Hematopoietic multipotent progenitor cell treated with erythropoietin and hydrocortisone succinate and interleukin-3 and kit ligand, for 6 days (in vitro differentiated cells): ENCODE data around the gene TNFAIP2.
A peak's percentile ranks its signal among the peaks of the same experiment; 100 is the strongest.
"Not testable (repeated sequence)": the region's sequence is repeated elsewhere in the genome, so short reads cannot be mapped to it uniquely, and the experiment has no call there.

Experiments
- DNase-seq: peaks from one replicate; pipeline ENCODE4 v3.0.0-alpha.2; 2015

TNFAIP2 gene

GRCh38 chr14:103135333-103136260 is 12.3 kb downstream of the TNFAIP2 start:
- DNase-seq, result no peak

DNA sequence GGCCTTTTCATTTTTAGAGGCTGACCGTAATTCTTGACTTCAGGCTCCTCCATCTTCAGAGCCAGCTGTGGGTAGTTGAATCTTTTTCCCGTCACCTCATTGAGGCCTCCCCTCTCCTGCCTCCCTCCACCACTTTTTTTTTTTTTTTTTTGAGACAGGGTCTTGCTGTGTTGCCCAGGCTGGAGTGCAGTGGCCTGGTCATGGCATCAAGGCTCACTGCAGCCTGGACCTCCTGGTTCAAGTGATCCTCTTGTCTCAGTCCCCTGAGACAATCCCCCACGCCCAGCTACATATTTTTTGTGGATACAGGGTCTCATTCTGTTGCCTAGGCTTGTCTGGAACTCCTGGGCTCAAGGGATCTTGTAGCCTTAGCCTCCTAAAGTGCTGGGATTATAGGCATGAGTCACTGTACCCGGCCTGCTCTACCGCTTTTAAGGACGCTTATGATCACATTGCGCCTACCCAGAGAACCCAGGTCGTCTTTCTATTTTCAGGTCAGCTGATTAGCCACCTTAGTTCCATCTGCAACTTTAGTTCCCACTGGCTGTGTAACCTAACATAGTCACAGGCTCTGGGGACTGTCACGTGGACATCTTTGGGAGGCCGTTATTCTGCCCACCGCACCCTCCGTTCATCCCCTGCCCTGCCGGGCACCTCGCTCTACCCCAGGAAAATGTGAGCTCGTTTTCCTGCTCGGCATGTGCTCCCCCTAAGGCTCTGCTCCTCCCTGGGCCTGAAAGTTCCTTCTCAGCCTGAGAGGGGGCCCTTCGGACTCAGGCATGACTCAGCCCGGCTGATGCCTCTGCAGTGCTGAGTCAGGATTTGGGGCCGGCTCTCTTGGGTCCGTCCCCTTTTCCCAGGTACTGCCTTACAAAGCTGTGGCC is 13.4 kb downstream of the TNFAIP2 start:
- peak; percentile 56 for DNase-seq

- no peak for DNase-seq
Measured at GRCh38 chr14:103137689-103138300, 14.5 kb downstream of the TNFAIP2 start.

DNA sequence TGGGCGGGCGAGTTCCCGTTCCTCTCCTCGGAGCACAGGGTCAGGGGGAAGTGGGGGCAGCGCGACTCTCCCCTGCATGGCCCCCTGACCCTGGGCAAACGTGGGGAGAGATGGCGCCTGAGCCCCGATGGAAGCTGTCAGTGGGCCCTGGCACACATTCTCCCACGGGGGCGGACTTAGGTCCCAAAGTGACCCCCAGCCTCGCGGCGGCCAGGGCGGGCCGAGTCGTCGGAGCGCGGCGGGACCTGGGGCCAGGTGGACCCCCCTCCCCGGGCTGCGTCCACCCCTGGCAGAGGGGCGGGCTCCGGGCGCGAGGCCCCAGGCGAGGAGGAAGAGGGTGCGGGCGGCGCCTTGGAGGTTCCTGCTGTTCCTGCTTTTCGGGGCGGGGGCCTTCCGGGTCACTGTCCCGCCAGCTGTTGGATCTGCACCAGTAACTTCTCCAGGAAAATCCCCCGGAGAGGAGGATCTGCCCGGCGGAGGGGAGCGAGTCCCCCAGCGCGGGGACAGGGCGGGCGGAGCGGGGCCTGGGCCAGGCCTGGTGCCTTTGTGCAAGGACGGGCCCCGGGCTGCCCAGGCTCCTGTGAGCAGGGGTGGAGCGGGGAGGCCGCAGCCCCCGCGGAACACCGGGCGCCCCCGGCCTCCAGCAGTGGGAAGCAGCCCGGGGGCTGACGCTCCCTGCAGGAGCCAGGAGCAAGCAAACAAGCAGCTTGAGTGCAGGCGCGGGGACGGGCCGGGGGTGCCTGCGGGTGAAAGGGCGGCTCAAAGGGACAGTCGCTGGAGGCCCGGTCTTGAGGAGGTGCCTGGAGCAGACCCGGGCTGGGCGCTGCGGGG is 15.3 kb downstream of the TNFAIP2 start:
- no peak for DNase-seq

DNA sequence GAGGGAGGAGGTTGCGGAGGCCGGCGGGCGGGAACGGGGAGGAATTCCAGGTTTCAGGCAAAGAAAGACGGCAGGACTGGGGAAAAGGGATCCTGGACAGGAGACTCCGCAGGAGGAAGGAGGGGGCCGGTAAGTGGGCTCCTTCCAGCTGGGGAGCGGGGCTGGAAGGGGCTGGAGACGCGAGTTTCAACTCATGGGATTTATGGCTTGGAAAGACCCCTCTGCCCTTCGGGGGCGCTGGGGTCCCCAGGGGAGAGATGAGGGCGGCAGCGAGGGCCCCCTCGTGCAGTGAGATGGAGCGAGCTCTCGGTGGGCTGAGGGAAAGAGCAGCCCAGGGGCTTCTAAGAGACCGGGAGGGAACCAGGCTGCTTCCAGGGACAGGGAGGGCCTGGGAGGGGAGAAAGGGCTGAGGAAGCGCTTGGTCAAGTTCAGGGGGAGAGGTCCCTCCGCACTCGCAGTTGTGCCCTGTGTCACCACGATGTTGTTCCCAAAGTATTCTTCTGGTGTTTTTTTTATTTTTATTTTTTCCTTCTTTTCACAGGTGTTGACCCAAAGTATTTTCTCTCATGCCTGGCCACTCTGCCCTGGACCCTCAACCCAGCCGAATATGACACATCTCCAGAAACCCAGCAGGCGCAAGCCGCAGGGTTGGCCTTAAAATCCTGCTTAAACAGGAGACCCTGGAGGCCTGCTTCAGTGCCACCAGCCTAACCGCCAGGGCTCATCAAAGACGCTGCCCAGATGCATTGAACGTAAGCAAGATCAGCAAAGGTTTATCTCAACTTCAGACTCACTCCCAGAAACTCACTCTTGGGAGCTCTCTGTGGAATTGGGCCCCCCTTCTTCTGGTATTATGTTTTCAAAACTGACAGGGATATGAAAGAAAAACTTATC is 16.1 kb downstream of the TNFAIP2 start:
- no peak for DNase-seq

GRCh38 chr14:103140316-103141109 is 17.3 kb downstream of the TNFAIP2 start:
- no peak for DNase-seq

GRCh38 chr14:103141117-103141796 is 18.0 kb downstream of the TNFAIP2 start:
- DNase-seq, result peak; percentile 71

DNA sequence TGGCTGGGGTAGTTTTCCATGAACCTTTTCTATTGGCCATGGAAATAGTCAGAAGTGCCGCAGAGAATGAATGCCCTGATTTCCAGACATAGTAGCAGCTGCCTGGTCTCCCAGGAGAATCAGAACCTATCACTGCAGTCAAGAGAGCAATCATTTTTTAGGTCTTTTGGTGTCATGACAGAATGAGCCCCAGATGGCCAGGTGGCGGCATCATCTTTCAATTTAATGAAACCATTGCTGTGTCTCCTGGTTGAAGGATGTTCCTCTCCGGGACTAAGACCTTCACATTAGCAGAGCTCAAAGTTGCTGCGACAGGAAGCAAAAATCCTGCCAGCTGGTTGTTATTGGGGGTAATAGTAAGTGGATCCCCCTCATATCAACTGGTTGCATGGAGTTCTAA is 18.8 kb downstream of the TNFAIP2 start:
- no peak for DNase-seq

- no peak for DNase-seq
Measured at GRCh38 chr14:103142721-103143302, 19.6 kb downstream of the TNFAIP2 start.

GRCh38 chr14:103143506-103143905 is 20.2 kb downstream of the TNFAIP2 start:
- no peak for DNase-seq

- peak; percentile 55 for DNase-seq
Measured at GRCh38 chr14:103144085-103144484, 20.8 kb downstream of the TNFAIP2 start.

- DNase-seq, result no peak
Measured at GRCh38 chr14:103146141-103146709, 23.0 kb downstream of the TNFAIP2 start.

DNA sequence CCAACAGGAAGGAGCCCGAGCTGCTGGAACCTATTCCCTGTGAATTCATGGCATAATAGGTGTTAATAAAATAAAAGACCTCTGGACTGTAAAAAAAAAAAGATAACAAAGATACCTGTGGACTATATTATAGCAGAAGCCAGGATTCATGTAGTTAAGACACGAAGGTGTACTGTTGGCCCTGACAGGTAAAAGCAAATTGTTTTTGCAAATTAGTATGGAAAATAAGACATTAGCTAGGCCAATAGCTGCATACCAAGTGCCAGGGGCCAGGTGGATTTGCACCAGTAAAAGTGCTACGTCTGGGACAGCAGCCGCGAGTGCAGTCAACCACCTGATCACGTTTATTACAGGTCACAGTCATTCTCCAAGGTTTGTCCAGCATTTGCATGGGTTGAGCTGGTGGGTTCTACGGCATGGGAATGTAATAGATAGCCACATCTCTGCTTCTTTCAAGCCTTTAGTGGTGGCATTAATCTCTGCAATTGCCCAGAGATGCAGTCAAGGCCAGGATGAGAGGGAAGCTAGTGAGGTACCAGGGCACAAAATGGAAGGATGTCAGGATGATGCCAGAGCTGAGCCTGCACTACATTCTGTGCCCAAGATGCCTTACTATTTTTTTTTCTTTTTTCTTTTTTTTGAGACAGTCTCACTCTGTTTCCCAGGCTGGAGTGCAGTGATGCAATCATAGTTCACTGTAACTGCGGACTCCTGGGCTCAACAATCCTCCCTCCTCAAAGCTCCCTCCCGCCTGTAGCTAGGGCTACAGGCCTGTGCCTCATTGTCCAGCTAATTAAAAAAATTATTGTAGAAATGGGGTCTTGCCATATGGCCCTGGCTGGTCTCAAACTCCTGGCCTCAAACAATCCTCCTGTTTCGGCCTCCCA is 26.3 kb downstream of the TNFAIP2 start:
- no peak for DNase-seq

DNA sequence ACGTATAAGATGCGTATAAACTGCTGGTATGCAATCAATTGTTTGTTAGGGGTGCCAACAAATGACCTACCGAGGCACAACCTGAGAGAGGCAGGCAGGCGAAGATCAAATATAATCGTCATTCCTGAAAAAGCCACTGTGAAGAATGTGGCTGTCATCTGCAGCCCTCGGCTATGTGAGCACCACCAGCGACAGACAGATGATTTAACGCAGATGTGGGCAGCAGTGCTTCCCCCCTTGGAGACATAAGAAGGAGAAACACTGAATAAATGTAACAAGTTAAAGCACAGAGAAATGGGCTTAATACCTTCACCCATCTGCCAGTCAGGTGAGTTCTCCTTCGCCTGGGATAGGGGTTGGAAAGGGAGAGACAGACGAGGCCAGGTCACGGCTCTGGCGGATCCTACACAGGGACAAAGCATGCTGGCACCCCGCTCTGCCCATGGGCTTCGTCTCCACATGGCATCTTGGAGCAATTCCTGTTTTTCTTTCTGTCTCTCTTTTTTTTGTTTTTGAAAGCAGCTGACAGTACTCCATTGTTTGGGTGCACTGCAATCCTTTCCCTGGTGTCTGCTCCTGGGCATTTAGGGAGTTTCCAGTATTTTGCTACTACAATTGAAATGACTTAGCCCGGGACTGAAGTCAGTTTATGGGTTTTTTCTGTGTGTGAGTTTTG is 28.1 kb downstream of the TNFAIP2 start:
- DNase-seq, result no peak

- DNase-seq, result peak; percentile 36
Measured at GRCh38 chr14:103155010-103155409, 31.7 kb downstream of the TNFAIP2 start.

GRCh38 chr14:103155416-103155815 is 32.2 kb downstream of the TNFAIP2 start:
- not testable (repeated sequence) for DNase-seq

DNA sequence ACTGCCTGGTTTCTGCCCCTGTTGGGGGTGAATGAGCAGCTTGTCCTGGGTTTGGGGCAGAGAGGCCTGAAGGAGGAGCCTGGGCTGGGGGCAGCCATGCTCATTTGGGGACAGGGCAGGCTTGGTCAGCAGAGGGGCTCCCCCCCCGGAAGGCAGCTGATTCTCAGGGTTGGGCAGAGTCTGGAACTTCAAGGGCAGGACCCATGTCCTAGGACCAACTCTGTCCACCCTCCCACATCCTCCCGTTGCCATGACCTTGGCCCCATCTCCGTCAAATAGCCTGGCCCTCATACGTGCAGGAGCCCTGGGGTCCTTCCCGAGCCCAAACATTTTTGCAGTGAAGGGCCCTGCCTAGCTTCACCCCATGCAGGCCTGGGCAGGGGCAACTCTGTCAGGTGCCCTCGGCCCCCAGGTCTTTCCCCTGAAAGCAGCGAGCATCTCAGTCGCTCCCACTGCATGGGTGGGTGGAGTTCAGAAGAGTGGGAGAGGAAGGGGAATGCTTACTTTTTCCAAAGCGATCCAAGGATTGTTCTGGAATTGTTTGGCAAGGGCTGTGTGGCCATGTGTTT is 32.6 kb downstream of the TNFAIP2 start:
- DNase-seq, result no peak
